NCI-H460 (cell line): ENCODE data around the gene MOK. TPM values are rescaled to one million over a fixed set of nuclear protein-coding genes. Genes with fewer than 3 reads are reported as not detected.
"Not testable (repeated sequence)": the region's sequence is repeated elsewhere in the genome, so short reads cannot be mapped to it uniquely, and the experiment has no call there.

Source experiments
- DNase-seq: peaks from one replicate; pipeline ENCODE4 v3.0.0-alpha.2; 2016; ENCODE audit warnings: low read depth; ENCODE audit errors: extremely low read depth
- total RNA-seq: library from RNA; depleted of rRNA; stranded (reverse); fragments of >200 nt; shearing (Covaris generic); gene quantifications from 2 replicates; pipeline ENCODE4 v1.2.3, GENCODE V29; 2014

MOK gene
- total RNA-seq, 1 experiment from 2014 or later = 70.8 TPM

GRCh38 chr14:102321456-102322422, 16.8 kb upstream of the MOK start:
- no peak for DNase-seq

GRCh38 chr14:102320671-102321455, 15.9 kb upstream of the MOK start:
- DNase-seq = no peak

- no peak for DNase-seq
Observed at GRCh38 chr14:102320033-102320660, 15.2 kb upstream of the MOK start.

GRCh38 chr14:102319351-102320032, 14.5 kb upstream of the MOK start, which contains the start of gene ZNF839:
TSS of gene ZNF839 (plus strand) at chr14:102319746. CDS start at chr14:102319766, 20 bp downstream.
- DNase-seq = peak; percentile 90

GRCh38 chr14:102318781-102319276, 13.9 kb upstream of the MOK start:
- DNase-seq = no peak

- DNase-seq = peak; percentile 64
Observed at GRCh38 chr14:102317564-102318248, 12.7 kb upstream of the MOK start.

- DNase-seq = peak; percentile 92
Observed at GRCh38 chr14:102316743-102317563, 12.0 kb upstream of the MOK start.

- DNase-seq = no peak
Observed at GRCh38 chr14:102316338-102316742, 11.4 kb upstream of the MOK start.

GRCh38 chr14:102315121-102315520, 10.2 kb upstream of the MOK start:
- no peak for DNase-seq

GRCh38 chr14:102314242-102315011, 9.5 kb upstream of the MOK start:
- peak; percentile 82 for DNase-seq

- no peak for DNase-seq
Observed at GRCh38 chr14:102303664-102304063, 1.3 kb downstream of the MOK start.

- DNase-seq = not testable (repeated sequence)
Observed at GRCh38 chr14:102298303-102299070, 6.5 kb downstream of the MOK start.

GRCh38 chr14:102297436-102298170, 7.4 kb downstream of the MOK start:
- DNase-seq = no peak

GRCh38 chr14:102295270-102295669, 9.7 kb downstream of the MOK start:
- DNase-seq = no peak

GRCh38 chr14:102293781-102294180, 11.2 kb downstream of the MOK start:
- DNase-seq = no peak

GRCh38 chr14:102292441-102292840, 12.5 kb downstream of the MOK start:
- no peak for DNase-seq
